GM23338 (cell line): ENCODE measurements around the gene BAK1.
A peak's percentile ranks its signal among the peaks of the same experiment; 100 is the strongest.

Source experiments
- CREB1 ChIP-seq: fragments of 250-450 bp; sonication (Bioruptor Pico); IDR thresholded peaks from 2 replicates; pipeline ENCODE4 v1.5.0; 2020; ENCODE audit warnings: low read depth, mild to moderate bottlenecking, moderate library complexity
- CTCF ChIP-seq, 2 experiments: fragments of 200-600 bp in 1 of 2; sonication (generic) in 1 of 2; conservative IDR thresholded peaks; 2 replicates each; pipeline versions ENCODE4 v1.5.1 to v1.6.1; 2016 to 2017; ENCODE audit warnings: antibody characterized with exemption in 2 of 2, low read depth in 2 of 2, mild to moderate bottlenecking in 2 of 2, moderate library complexity in 1 of 2
- ETS1 ChIP-seq: IDR thresholded peaks from 2 replicates; pipeline ENCODE4 v1.6.1; 2016; ENCODE audit warnings: antibody characterized with exemption
- EZH2 ChIP-seq: fragments of 200-600 bp; sonication (generic); IDR thresholded peaks from one replicate; pipeline ENCODE4 v1.8.0; 2017; ENCODE audit warnings: antibody characterized with exemption, mild to moderate bottlenecking, low read depth; ENCODE audit not compliant: unreplicated experiment
- EZH2phosphoT487 ChIP-seq: fragments of 200-600 bp; sonication (generic); IDR thresholded peaks from one replicate; pipeline ENCODE4 v1.8.1; 2018; ENCODE audit warnings: antibody characterized with exemption; ENCODE audit not compliant: unreplicated experiment
- POLR2AphosphoS5 ChIP-seq: IDR thresholded peaks from 2 replicates; pipeline ENCODE4 v1.6.1; 2016; ENCODE audit warnings: antibody characterized with exemption, low read depth
- REST ChIP-seq: IDR thresholded peaks from one replicate; pipeline ENCODE4 v1.6.1; 2018; ENCODE audit warnings: antibody characterized with exemption; ENCODE audit not compliant: unreplicated experiment
- STAT1 ChIP-seq: IDR thresholded peaks from one replicate; pipeline ENCODE4 v1.6.1; 2016; ENCODE audit warnings: antibody characterized with exemption; ENCODE audit not compliant: unreplicated experiment

- TF ChIP-seq STAT1 (no peak), CTCF (conservative IDR thresholded peaks at IDR 0.05; ENCODE audit: low read depth in 2 of 2) (peak; percentile 41 to 70), EZH2 (no peak), POLR2AphosphoS5 (no peak), REST (no peak), CREB1 (no peak), EZH2phosphoT487 (no peak), ETS1 (no peak)
These were observed 27.7 kb upstream of the BAK1 start for GRCh38 chr6:33607784-33608161.
